Measurements from ENCODE around the gene RAPGEF2.

Gene RAPGEF2

DNA sequence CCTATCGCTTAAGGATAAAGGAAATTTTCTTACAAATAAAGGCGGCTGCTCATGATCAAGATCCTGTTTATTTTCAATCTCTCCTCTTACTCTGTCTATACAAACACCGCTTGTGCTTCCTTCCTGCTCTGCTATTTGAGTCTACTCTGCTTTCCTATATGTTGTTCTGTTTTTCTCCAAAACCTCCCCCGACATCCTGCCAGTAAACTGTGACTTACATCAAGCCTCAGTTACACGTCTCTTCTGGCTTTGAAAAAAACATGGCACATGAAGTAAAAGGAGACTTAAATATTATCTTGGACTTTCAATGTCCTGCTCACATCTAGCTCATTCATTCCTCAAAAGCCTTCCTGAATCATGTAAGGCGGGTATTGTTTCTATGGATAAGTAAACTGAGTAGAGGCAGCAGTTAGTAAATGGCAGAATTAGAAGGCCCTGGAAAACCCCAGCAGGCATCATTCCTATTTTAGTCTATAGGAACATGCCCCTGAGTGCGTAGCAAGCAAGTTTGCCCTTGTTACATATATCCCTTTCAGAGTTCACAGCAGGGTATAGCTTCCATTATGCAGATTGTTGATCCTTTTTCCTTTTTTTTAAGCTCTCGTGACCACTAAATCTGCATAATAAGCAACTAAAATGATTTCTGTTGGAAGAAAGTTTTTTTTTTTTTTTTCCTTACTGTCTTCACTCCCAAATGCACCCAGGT, 280.1 kb downstream of the RAPGEF2 start:
- no peaks in the 10 kb centered on the region for H3K4me1 ChIP-seq (ENCODE audit: control insufficient read depth, low read length)
- no peak overlapping the region for H3K4me3 ChIP-seq (ENCODE audit: low read length)
- H3K27me3 ChIP-seq (ENCODE audit: control insufficient read depth, low read length), result no peaks in the 10 kb centered on the region
- H3F3A ChIP-seq (ENCODE audit: control insufficient read depth, insufficient read depth), result no peaks in the 10 kb centered on the region
- H3K9me3 ChIP-seq (ENCODE audit: control insufficient read depth, insufficient read depth, low read length), result no peaks in the 10 kb centered on the region
- no peaks in the 10 kb centered on the region for H3K36me3 ChIP-seq (ENCODE audit: control insufficient read depth, low read length)
- H3K27ac ChIP-seq (ENCODE audit: low read depth, low read length), result no peak overlapping the region
- H3K79me2 ChIP-seq (ENCODE audit: control insufficient read depth, low read length), result no peaks in the 10 kb centered on the region
- no peaks in the 10 kb centered on the region for H4K20me1 ChIP-seq (ENCODE audit: control insufficient read depth, insufficient read depth, low read depth, low read length)
- TF ChIP-seq CTCF (IDR thresholded peaks at IDR 0.05; ENCODE audit: low read depth, low read length, poor library complexity, severe bottlenecking), result no peak
- no peak for TF ChIP-seq EZH2phosphoT487 (IDR thresholded peaks at IDR 0.05; ENCODE audit: borderline replicate concordance, low read length)
- no peaks in the 10 kb centered on the region for H3K9me2 ChIP-seq (replicated peaks; ENCODE audit: control insufficient read depth, low read length)
- H3K4me2 ChIP-seq (ENCODE audit: low read length), result no peak overlapping the region

DNA sequence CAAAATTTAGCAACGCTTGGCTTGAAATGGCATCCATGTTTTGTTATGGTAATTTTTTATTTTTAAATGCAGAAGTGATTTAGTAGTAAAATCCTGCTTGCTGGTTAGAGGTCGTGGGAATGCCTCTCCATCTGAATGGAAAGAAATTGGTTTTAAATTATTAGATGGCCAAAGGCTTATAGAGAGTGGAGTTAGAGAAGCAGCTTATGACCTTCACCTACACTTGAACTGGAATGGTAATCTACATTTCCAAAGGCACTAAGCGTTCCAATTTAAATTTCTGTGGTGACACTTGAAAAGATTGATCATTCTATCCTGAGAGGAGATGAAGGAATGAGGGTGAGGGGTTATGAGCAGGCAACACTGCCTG, 280.7 kb downstream of the RAPGEF2 start:
- Histone ChIP-seq H3K4me3 (ENCODE audit: low read length) (no peak overlapping the region), H3F3A (ENCODE audit: control insufficient read depth, insufficient read depth) (no peaks in the 10 kb centered on the region), H3K9me2 (replicated peaks; ENCODE audit: control insufficient read depth, low read length) (no peaks in the 10 kb centered on the region), H3K27me3 (ENCODE audit: control insufficient read depth, low read length) (no peaks in the 10 kb centered on the region), H3K4me1 (ENCODE audit: control insufficient read depth, low read length) (no peaks in the 10 kb centered on the region), H3K9me3 (ENCODE audit: control insufficient read depth, insufficient read depth, low read length) (no peaks in the 10 kb centered on the region), H3K36me3 (ENCODE audit: control insufficient read depth, low read length) (no peaks in the 10 kb centered on the region), H3K27ac (ENCODE audit: low read depth, low read length) (no peak overlapping the region), H3K79me2 (ENCODE audit: control insufficient read depth, low read length) (no peaks in the 10 kb centered on the region), H3K4me2 (ENCODE audit: low read length) (no peak overlapping the region), H4K20me1 (ENCODE audit: control insufficient read depth, insufficient read depth, low read depth, low read length) (no peaks in the 10 kb centered on the region)
- TF ChIP-seq EZH2phosphoT487 (IDR thresholded peaks at IDR 0.05; ENCODE audit: borderline replicate concordance, low read length), result no peak
- no peak for TF ChIP-seq CTCF (IDR thresholded peaks at IDR 0.05; ENCODE audit: low read depth, low read length, poor library complexity, severe bottlenecking)

DNA sequence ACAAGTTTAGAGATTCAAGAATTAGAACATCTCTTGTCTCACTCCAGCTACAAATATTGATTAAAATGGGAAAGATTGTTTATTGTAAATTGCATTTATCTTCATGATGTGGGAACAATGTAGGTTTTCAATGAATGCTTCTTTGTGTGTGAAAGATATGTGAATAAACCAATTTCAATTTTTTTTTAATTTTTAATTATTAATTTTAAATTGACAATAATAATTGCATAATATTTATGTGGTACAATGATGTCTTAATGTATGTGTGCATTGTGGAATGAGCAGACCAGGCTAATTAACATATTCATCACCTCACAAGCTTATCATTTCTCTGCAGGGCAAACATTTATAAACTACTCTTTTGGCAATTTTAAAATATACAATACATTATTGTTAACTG, 281.1 kb downstream of the RAPGEF2 start:
- H3F3A ChIP-seq (ENCODE audit: control insufficient read depth, insufficient read depth), result no peaks in the 10 kb centered on the region
- H3K27me3 ChIP-seq (ENCODE audit: control insufficient read depth, low read length), result no peaks in the 10 kb centered on the region
- no peaks in the 10 kb centered on the region for H3K79me2 ChIP-seq (ENCODE audit: control insufficient read depth, low read length)
- no peaks in the 10 kb centered on the region for H3K9me2 ChIP-seq (replicated peaks; ENCODE audit: control insufficient read depth, low read length)
- H3K9me3 ChIP-seq (ENCODE audit: control insufficient read depth, insufficient read depth, low read length), result no peaks in the 10 kb centered on the region
- H3K4me1 ChIP-seq (ENCODE audit: control insufficient read depth, low read length), result no peaks in the 10 kb centered on the region
- no peak overlapping the region for H3K4me3 ChIP-seq (ENCODE audit: low read length)
- no peak for TF ChIP-seq CTCF (IDR thresholded peaks at IDR 0.05; ENCODE audit: low read depth, low read length, poor library complexity, severe bottlenecking)
- no peak for TF ChIP-seq EZH2phosphoT487 (IDR thresholded peaks at IDR 0.05; ENCODE audit: borderline replicate concordance, low read length)
- H4K20me1 ChIP-seq (ENCODE audit: control insufficient read depth, insufficient read depth, low read depth, low read length), result no peaks in the 10 kb centered on the region
- H3K36me3 ChIP-seq (ENCODE audit: control insufficient read depth, low read length), result no peaks in the 10 kb centered on the region
- no peak overlapping the region for H3K27ac ChIP-seq (ENCODE audit: low read depth, low read length)
- H3K4me2 ChIP-seq (ENCODE audit: low read length), result no peak overlapping the region
